ENCODE results near the gene RANGRF. TPM values are rescaled to one million over a fixed set of nuclear protein-coding genes. Genes with fewer than 3 reads are reported as not detected.

Gene RANGRF
- total RNA-seq, 1 donor from 2014 or later: 48.5 TPM

- Mint-ChIP-seq H3K27ac (ENCODE audit: unreplicated experiment) (no peak overlapping the region), H3K9me3 (no peaks in the 10 kb centered on the region), H3K4me1 (no peaks in the 10 kb centered on the region), H3K27me3 (ENCODE audit: low read depth) (no peaks in the 10 kb centered on the region), H3K36me3 (ENCODE audit: low read depth) (peaks cover 10% of the 10 kb centered on the region), H3K4me3 (no peak overlapping the region)
- TF ChIP-seq, protein P1, sequence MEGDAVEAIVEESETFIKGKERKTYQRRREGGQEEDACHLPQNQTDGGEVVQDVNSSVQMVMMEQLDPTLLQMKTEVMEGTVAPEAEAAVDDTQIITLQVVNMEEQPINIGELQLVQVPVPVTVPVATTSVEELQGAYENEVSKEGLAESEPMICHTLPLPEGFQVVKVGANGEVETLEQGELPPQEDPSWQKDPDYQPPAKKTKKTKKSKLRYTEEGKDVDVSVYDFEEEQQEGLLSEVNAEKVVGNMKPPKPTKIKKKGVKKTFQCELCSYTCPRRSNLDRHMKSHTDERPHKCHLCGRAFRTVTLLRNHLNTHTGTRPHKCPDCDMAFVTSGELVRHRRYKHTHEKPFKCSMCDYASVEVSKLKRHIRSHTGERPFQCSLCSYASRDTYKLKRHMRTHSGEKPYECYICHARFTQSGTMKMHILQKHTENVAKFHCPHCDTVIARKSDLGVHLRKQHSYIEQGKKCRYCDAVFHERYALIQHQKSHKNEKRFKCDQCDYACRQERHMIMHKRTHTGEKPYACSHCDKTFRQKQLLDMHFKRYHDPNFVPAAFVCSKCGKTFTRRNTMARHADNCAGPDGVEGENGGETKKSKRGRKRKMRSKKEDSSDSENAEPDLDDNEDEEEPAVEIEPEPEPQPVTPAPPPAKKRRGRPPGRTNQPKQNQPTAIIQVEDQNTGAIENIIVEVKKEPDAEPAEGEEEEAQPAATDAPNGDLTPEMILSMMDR (conservative IDR thresholded peaks at IDR 0.05): no peak
- no peak for DNase-seq (ENCODE audit: low read depth, low spot score)
Observed at GRCh38 chr17:8267480-8268147, 20.9 kb upstream of the RANGRF start.

GRCh38 chr17:8268550-8269298, 19.7 kb upstream of the RANGRF start:
- Mint-ChIP-seq H3K4me1 (no peaks in the 10 kb centered on the region), H3K4me3 (no peak overlapping the region), H3K9me3 (no peaks in the 10 kb centered on the region), H3K36me3 (ENCODE audit: low read depth) (peaks cover 6% of the 10 kb centered on the region), H3K27me3 (ENCODE audit: low read depth) (no peaks in the 10 kb centered on the region), H3K27ac (ENCODE audit: unreplicated experiment) (no peak overlapping the region)
- TF ChIP-seq, protein P1 (conservative IDR thresholded peaks at IDR 0.05): no peak
- no peak for DNase-seq (ENCODE audit: low read depth, low spot score)

- Mint-ChIP-seq H3K9me3 (no peaks in the 10 kb centered on the region), H3K4me1 (no peaks in the 10 kb centered on the region), H3K27ac (ENCODE audit: unreplicated experiment) (no peak overlapping the region), H3K27me3 (ENCODE audit: low read depth) (no peaks in the 10 kb centered on the region), H3K36me3 (ENCODE audit: low read depth) (peaks cover 6% of the 10 kb centered on the region), H3K4me3 (no peak overlapping the region)
- DNase-seq (ENCODE audit: low read depth, low spot score): no peak
- TF ChIP-seq, protein P1 (conservative IDR thresholded peaks at IDR 0.05): no peak
Observed at GRCh38 chr17:8272421-8272820, 16.0 kb upstream of the RANGRF start.

DNA sequence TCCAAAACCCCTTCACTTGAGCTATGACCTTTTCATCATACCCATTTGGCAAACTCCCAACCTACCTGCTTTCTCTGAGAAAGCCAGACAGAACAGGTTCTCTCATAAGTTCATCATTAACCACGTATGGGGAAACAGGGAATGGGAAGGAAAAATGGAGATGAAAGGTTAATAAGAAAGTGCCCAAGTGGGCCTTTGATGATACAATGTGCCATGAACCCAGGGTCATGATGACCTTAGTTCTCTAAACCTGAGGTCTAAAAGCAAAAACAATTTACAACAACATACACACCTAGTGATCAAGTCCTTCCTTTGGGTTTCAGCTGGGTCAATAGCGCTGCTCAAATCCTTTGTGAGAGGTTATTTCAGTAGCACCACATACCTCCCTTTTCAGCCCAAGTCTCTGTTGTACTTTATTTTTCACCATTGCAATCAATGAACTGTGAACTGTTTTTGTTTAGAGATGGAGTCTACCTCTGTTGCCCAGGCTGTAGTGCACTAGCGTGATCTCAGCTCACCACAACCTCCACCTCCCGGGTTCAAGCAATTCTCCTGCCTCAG, 14.5 kb upstream of the RANGRF start:
- Mint-ChIP-seq H3K4me1 (no peaks in the 10 kb centered on the region), H3K4me3 (no peak overlapping the region), H3K36me3 (ENCODE audit: low read depth) (peaks cover 6% of the 10 kb centered on the region), H3K27ac (ENCODE audit: unreplicated experiment) (no peak overlapping the region), H3K9me3 (no peaks in the 10 kb centered on the region), H3K27me3 (ENCODE audit: low read depth) (no peaks in the 10 kb centered on the region)
- DNase-seq (ENCODE audit: low read depth, low spot score): no peak
- TF ChIP-seq, protein P1 (conservative IDR thresholded peaks at IDR 0.05): no peak

- no peak for DNase-seq (ENCODE audit: low read depth, low spot score)
- TF ChIP-seq, protein P1 (conservative IDR thresholded peaks at IDR 0.05): no peak
- no peaks in the 10 kb centered on the region for H3K4me1 Mint-ChIP-seq
- H3K27me3 Mint-ChIP-seq (ENCODE audit: low read depth): no peaks in the 10 kb centered on the region
- no peak overlapping the region for H3K4me3 Mint-ChIP-seq
- peaks cover 6% of the 10 kb centered on the region for H3K36me3 Mint-ChIP-seq (ENCODE audit: low read depth)
- H3K9me3 Mint-ChIP-seq: no peaks in the 10 kb centered on the region
- H3K27ac Mint-ChIP-seq (ENCODE audit: unreplicated experiment): no peak overlapping the region
Observed at GRCh38 chr17:8274816-8275215, 13.7 kb upstream of the RANGRF start.

Data from neural crest cell (in vitro differentiated cells).